ENCODE measurements around the gene YWHAG.

GRCh38 chr7:76332078-76332477 is 26.7 kb downstream of the YWHAG start:
- no peak for TF ChIP-seq CTCF (IDR thresholded peaks at IDR 0.05; ENCODE audit: low read depth, low read length, poor library complexity, severe bottlenecking)
- TF ChIP-seq EZH2phosphoT487 (IDR thresholded peaks at IDR 0.05; ENCODE audit: borderline replicate concordance, low read length): no peak

Data from DOHH2 (cell line).